ENCODE results near the gene TTC3. TPM values are rescaled to one million over a fixed set of nuclear protein-coding genes. Genes with fewer than 3 reads are reported as not detected.
"Not testable (repeated sequence)": the region's sequence is repeated elsewhere in the genome, so short reads cannot be mapped to it uniquely, and the experiment has no call there.

The TTC3 gene
- total RNA-seq, 1 experiment from 2014 or later, result 68.0 TPM

DNA sequence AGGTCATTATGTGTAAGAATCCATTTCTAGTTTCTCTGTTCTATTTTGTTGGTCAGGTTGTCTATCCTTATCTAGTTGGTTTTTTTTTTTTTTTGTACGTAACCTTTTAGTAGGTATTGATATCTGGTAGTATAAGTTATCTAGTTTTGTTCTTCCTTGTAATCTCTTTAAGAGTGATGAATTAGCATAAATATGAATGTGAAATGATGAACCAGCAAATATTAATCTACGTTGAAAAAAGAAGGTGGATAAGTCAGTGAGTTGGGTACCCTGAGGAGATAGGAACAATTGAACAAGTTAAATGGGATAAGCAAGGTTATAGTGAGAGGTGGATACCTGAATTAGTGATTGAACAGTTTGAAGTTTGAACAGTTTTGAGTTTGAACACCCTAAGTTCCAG, 33.9 kb downstream of the TTC3 start:
- H3K27me3 Mint-ChIP-seq (ENCODE audit: unreplicated experiment), result no peaks in the 10 kb centered on the region
- H3K36me3 Mint-ChIP-seq (ENCODE audit: insufficient read depth, unreplicated experiment), result peaks cover 14% of the 10 kb centered on the region
- intact Hi-C loops (cut with micrococcal nuclease; ENCODE audit: unreplicated experiment), result no loop called here
- BruUV-seq (replicated peaks), result no TSS peak
- H3K4me1 Mint-ChIP-seq (ENCODE audit: low read depth, unreplicated experiment), result no peaks in the 10 kb centered on the region
- CTCF ChIA-PET, result no interaction called here
- H3K9me3 Mint-ChIP-seq (ENCODE audit: low read depth, unreplicated experiment), result peaks cover 7% of the 10 kb centered on the region
- no peak overlapping the region for H3K4me3 Mint-ChIP-seq (ENCODE audit: low read depth, unreplicated experiment)
- no peak overlapping the region for H3K27ac Mint-ChIP-seq (ENCODE audit: unreplicated experiment)
- DNase-seq, result no peak
- TF ChIP-seq, protein P1, sequence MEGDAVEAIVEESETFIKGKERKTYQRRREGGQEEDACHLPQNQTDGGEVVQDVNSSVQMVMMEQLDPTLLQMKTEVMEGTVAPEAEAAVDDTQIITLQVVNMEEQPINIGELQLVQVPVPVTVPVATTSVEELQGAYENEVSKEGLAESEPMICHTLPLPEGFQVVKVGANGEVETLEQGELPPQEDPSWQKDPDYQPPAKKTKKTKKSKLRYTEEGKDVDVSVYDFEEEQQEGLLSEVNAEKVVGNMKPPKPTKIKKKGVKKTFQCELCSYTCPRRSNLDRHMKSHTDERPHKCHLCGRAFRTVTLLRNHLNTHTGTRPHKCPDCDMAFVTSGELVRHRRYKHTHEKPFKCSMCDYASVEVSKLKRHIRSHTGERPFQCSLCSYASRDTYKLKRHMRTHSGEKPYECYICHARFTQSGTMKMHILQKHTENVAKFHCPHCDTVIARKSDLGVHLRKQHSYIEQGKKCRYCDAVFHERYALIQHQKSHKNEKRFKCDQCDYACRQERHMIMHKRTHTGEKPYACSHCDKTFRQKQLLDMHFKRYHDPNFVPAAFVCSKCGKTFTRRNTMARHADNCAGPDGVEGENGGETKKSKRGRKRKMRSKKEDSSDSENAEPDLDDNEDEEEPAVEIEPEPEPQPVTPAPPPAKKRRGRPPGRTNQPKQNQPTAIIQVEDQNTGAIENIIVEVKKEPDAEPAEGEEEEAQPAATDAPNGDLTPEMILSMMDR (IDR thresholded peaks at IDR 0.05; ENCODE audit: unreplicated experiment), result no peak

DNA sequence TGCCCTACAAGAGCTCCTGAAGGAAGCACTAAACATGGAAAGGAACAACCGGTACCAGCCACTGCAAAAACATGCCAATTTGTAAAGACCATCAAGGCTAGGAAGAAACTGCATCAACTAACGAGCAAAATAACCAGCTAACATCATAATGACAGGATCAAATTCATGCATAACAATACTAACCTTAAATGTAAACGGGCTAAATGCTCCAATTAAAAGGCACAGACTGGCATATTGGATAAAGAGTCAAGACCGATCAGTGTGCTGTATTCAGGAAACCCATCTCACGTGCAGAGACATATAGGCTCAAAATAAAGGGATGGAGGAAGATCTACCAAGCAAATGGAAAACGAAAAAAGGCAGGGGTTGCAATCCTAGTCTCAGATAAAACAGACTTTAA, 38.0 kb downstream of the TTC3 start:
- BruUV-seq (replicated peaks); H3K36me3 Mint-ChIP-seq (ENCODE audit: insufficient read depth, unreplicated experiment); CTCF ChIA-PET: not testable (repeated sequence)

DNA sequence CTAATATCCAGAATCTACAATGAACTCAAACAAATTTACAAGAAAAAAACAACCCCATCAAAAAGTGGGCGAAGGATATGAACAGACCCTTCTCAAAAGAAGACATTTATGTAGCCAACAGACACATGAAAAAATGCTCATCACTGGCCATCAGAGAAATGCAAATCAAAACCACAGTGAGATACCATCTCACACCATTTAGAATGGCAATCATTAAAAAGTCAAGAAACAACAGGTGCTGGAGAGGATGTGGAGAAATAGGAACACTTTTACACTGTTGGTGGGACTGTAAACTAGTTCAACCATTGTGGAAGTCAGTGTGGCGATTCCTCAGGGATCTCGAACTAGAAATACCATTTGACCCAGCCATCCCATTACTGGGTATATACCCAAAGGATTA, 41.2 kb downstream of the TTC3 start:
- H3K4me1 Mint-ChIP-seq (ENCODE audit: low read depth, unreplicated experiment), result peaks cover 11% of the 10 kb centered on the region
- DNase-seq; H3K36me3 Mint-ChIP-seq (ENCODE audit: insufficient read depth, unreplicated experiment); BruUV-seq (replicated peaks); H3K4me3 Mint-ChIP-seq (ENCODE audit: low read depth, unreplicated experiment); H3K9me3 Mint-ChIP-seq (ENCODE audit: low read depth, unreplicated experiment); H3K27me3 Mint-ChIP-seq (ENCODE audit: unreplicated experiment); intact Hi-C loops (cut with micrococcal nuclease; ENCODE audit: unreplicated experiment); CTCF ChIA-PET; H3K27ac Mint-ChIP-seq (ENCODE audit: unreplicated experiment): not testable (repeated sequence)

More for the DNA sequence above, 38.0 kb downstream of the TTC3 start:
- H3K27ac Mint-ChIP-seq (ENCODE audit: unreplicated experiment); H3K27me3 Mint-ChIP-seq (ENCODE audit: unreplicated experiment); H3K4me1 Mint-ChIP-seq (ENCODE audit: low read depth, unreplicated experiment); DNase-seq; H3K9me3 Mint-ChIP-seq (ENCODE audit: low read depth, unreplicated experiment); intact Hi-C loops (cut with micrococcal nuclease; ENCODE audit: unreplicated experiment); H3K4me3 Mint-ChIP-seq (ENCODE audit: low read depth, unreplicated experiment): not testable (repeated sequence)

DNA sequence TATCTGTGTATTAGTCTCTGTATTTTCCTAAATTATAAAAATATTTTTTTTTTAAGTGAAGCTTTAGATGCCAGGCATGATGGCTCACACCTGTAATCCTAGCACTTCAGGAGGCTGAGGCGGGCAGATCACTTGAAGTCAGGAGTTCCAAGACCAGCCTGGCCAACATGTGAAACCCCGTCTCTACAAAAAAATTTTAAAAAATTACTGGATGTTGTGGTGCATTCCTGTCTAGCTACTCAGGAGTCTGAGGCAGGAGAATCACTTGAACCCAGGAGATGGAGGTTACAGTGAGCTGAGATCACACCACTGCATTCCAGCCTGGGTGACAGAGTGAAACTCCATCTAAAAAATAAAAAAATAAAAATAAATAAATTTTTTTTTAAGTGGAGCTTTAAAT, 43.4 kb downstream of the TTC3 start:
- peaks cover 11% of the 10 kb centered on the region for H3K4me1 Mint-ChIP-seq (ENCODE audit: low read depth, unreplicated experiment)
- CTCF ChIA-PET; intact Hi-C loops (cut with micrococcal nuclease; ENCODE audit: unreplicated experiment): not testable (repeated sequence)

DNA sequence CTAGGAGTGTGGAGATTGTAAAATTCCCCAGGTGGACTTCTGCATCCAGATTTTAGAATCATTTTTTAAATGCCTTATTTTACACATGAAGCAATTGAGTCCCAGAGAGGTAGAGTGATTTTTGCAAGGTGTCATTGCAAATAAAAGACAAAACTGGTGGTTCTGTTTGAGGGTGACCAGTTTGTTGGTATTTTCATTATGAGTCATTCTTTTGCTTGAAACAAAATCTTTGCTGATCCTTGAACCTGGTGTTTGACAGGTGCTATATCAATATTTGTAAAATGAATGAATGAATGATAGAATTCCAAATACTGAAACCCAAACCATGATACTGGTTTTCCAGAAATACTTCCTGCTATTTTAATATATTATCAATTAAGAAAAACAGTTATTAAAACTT, 44.1 kb downstream of the TTC3 start:
- no peak for DNase-seq
- no peaks in the 10 kb centered on the region for H3K36me3 Mint-ChIP-seq (ENCODE audit: insufficient read depth, unreplicated experiment)
- H3K27ac Mint-ChIP-seq (ENCODE audit: unreplicated experiment), result no peak overlapping the region
- peaks cover 11% of the 10 kb centered on the region for H3K4me1 Mint-ChIP-seq (ENCODE audit: low read depth, unreplicated experiment)
- TF ChIP-seq, protein P1 (IDR thresholded peaks at IDR 0.05; ENCODE audit: unreplicated experiment), result no peak
- H3K27me3 Mint-ChIP-seq (ENCODE audit: unreplicated experiment), result no peaks in the 10 kb centered on the region
- intact Hi-C loops (cut with micrococcal nuclease; ENCODE audit: unreplicated experiment), result no loop called here
- no peaks in the 10 kb centered on the region for H3K9me3 Mint-ChIP-seq (ENCODE audit: low read depth, unreplicated experiment)
- no peak overlapping the region for H3K4me3 Mint-ChIP-seq (ENCODE audit: low read depth, unreplicated experiment)
- CTCF ChIA-PET, result no interaction called here
- no TSS peak for BruUV-seq (replicated peaks)

More for the DNA sequence above, 43.4 kb downstream of the TTC3 start:
- not testable (repeated sequence) for DNase-seq; H3K9me3 Mint-ChIP-seq (ENCODE audit: low read depth, unreplicated experiment); H3K27ac Mint-ChIP-seq (ENCODE audit: unreplicated experiment); H3K27me3 Mint-ChIP-seq (ENCODE audit: unreplicated experiment); BruUV-seq (replicated peaks); H3K4me3 Mint-ChIP-seq (ENCODE audit: low read depth, unreplicated experiment); H3K36me3 Mint-ChIP-seq (ENCODE audit: insufficient read depth, unreplicated experiment)

DNA sequence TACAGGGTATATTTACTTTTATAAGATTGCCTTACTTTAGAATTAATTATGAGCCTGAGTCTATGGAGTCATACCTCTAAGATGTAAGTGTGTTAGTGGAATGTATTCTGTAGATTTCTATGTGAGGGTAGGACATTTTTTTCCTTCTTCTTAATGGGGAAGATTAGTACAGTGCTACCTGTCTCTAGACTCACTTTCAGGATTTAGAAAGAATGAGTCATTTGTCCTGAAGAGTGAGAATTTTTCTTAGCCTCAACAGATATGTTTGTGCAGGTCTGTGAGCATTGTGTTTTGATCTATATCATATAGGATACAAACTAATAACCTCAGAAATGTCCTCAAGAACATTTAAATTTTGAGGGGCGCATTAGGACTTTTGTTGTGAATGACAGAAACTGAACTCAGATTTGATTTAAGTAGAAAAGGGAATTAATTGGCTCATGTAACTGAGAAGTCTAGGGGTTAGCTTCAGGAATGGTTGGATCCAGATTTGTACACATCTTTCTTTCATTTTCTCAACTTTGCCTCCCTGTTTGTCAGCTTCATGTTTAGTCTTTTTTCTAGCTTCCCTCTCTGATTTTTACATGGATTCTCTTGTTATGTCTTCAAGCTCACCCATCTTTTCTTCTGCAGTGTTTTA, 45.3 kb downstream of the TTC3 start:
- Mint-ChIP-seq H3K4me1 (ENCODE audit: low read depth, unreplicated experiment) (peaks cover 11% of the 10 kb centered on the region), H3K27ac (ENCODE audit: unreplicated experiment) (no peak overlapping the region), H3K36me3 (ENCODE audit: insufficient read depth, unreplicated experiment) (no peaks in the 10 kb centered on the region), H3K4me3 (ENCODE audit: low read depth, unreplicated experiment) (no peak overlapping the region), H3K27me3 (ENCODE audit: unreplicated experiment) (no peaks in the 10 kb centered on the region), H3K9me3 (ENCODE audit: low read depth, unreplicated experiment) (no peaks in the 10 kb centered on the region)
- CTCF ChIA-PET, result no interaction called here
- intact Hi-C loops (cut with micrococcal nuclease; ENCODE audit: unreplicated experiment), result no loop called here
- DNase-seq, result no peak
- no TSS peak for BruUV-seq (replicated peaks)
- TF ChIP-seq, protein P1 (IDR thresholded peaks at IDR 0.05; ENCODE audit: unreplicated experiment), result no peak
